Choroid plexus epithelial cell (primary cell): ENCODE results near the gene TFEB.

Experiments used
- DNase-seq: peaks from one replicate; pipeline ENCODE4 v3.0.0-alpha.2; 2010; ENCODE audit warnings: low read depth
- H3K4me3 ChIP-seq: 2 replicates; pipeline ENCODE4 v1.5.1; 2011; ENCODE audit warnings: low read depth, mild to moderate bottlenecking, control low read depth, low read length, moderate library complexity
- TF ChIP-seq, protein P1 (sequence below): conservative IDR thresholded peaks from 2 replicates; pipeline ENCODE4 v1.5.1; 2011; ENCODE audit warnings: low read depth, mild to moderate bottlenecking, control low read depth, inconsistent platforms, low read length, moderate library complexity

The TFEB gene

DNA sequence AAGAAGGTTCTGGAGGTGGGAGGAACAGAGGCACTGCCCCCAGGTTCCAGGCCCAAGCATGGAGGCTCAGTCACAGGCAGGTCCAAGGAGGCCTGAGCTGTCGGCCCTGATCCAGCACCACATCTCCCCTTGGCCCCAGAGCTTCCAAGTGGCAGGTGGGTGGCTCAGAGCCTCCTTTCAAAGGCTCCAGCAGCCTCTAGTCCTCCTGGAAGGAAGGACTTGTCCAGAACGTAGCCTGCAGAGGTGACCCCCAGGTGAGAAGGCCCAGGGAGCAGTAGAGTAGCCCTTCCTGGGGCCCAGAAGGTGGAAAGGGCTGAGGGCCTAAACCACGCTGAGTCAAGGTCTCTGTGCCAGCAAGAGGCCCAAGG lies 7.7 kb downstream of the TFEB start:
- DNase-seq = no peak
- TF ChIP-seq, protein P1, sequence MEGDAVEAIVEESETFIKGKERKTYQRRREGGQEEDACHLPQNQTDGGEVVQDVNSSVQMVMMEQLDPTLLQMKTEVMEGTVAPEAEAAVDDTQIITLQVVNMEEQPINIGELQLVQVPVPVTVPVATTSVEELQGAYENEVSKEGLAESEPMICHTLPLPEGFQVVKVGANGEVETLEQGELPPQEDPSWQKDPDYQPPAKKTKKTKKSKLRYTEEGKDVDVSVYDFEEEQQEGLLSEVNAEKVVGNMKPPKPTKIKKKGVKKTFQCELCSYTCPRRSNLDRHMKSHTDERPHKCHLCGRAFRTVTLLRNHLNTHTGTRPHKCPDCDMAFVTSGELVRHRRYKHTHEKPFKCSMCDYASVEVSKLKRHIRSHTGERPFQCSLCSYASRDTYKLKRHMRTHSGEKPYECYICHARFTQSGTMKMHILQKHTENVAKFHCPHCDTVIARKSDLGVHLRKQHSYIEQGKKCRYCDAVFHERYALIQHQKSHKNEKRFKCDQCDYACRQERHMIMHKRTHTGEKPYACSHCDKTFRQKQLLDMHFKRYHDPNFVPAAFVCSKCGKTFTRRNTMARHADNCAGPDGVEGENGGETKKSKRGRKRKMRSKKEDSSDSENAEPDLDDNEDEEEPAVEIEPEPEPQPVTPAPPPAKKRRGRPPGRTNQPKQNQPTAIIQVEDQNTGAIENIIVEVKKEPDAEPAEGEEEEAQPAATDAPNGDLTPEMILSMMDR = no peak
- no peak overlapping the region for H3K4me3 ChIP-seq

DNA sequence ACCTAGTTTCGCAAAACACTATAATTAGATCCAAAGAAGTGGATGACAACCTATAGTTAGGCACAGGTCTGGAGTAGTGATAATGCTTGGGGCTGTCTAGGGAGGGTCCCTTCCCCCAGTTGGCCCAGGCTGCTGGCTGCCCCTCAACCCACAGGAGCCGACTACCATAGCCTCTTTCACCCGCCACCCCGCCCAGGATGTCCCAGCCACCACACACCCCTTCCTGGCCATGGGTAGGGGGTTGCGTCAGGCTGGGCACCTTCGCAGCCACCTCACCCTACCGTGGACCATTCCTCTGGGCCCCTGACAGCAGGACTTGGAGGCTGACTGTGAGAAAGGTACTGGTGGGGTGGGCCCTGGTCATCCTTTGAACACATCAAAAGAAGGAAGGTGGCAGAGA lies 8.5 kb downstream of the TFEB start:
- no peak for DNase-seq
- no peak overlapping the region for H3K4me3 ChIP-seq
- TF ChIP-seq, protein P1 = no peak

DNA sequence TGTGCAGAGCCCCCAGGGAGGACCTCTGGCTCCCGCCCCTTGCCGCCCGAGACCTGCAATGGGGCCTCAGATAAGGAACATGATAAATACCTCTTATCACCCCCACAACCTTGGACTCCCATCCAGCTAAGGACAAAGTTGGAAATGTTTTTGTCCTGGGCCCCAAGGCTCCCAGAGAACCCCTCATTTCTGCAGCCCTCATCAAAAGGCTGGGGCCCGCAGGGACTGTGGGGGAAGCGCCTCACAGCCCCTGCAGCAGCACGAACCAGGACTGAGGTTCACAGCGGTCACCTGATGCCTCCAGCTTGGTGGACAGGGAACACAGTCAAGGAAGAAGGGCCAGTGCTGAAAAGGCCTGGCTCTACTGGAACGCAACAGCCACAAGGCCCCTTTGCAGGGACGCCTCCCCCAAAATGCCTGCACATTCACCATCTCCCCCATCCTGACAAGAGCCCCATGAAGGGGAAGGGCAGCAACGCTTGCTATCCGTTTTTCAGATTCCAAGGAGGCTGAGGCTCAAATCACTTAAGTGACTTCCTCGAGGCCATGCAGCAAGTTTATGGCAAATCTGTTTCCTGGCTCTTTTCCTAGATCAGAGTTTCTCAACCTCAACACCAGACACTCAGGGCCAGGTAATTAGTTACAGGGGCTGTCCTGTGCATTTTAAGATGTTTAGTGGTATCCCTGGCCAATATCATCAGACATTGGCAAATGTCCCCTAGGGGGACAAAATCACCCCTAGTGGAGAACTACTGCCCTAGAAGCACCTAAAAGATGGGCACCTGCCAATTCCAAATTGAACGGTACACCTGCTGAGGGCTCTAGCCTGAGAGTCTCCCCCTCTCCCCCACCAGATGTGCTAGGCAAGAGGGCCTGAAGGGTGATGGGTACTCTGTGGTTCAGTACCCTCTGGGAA lies 10.6 kb downstream of the TFEB start:
- TF ChIP-seq, protein P1 = no peak
- DNase-seq = no peak
- H3K4me3 ChIP-seq = no peak overlapping the region

DNA sequence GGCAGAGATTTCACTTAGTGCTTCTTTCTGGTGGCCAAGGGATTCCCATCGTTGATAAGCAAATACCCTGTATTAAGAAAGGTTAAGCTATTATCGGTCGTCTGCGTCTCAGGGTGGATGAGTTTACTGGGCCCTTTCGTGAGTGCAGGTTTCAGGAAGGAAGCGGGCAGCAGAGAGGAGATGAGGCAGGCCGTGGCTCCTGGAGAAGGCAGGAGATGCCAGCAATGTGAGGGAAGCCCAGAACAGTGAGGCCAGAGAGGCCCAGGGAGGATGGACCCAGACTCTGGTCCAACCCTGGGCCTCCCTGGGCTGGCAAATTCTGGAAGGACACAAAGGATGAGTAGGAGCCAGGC lies 11.2 kb downstream of the TFEB start:
- no peak overlapping the region for H3K4me3 ChIP-seq
- TF ChIP-seq, protein P1 = no peak
- DNase-seq = no peak

DNA sequence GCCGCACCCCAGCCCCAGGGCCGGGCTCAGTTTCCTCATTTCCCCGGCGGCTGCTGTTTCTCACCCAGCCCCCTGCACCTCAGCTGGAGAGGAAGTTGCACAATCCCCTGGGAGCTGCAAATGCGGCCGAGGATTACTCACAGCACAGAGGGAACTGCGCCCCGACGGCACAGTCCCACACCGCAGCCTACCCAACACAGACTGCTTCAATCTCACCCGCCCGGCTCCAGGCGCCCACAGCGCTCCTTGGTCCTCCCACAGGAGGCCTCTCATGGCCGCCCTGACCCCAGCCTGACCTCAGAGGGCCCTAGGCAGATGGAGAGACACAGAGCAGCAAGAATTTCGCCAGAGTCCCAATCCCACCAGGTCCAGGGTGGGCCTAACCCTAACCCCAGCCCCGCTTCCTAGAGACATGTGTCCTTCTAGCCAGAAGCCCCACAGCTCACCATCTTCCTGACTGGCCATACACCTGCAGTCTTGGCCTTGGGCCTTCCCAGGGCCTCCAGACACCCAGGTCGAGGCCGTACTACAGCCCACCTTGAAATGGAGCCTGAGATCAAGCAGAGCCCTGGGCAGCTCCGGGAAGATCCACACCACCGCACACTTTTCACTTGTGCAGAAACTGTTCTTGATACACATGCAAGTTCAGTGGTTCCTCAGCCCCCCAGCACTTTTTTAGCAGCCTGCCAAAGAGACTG lies 11.7 kb downstream of the TFEB start:
- H3K4me3 ChIP-seq = no peak overlapping the region
- TF ChIP-seq, protein P1 = no peak
- DNase-seq = peak; percentile 95

DNA sequence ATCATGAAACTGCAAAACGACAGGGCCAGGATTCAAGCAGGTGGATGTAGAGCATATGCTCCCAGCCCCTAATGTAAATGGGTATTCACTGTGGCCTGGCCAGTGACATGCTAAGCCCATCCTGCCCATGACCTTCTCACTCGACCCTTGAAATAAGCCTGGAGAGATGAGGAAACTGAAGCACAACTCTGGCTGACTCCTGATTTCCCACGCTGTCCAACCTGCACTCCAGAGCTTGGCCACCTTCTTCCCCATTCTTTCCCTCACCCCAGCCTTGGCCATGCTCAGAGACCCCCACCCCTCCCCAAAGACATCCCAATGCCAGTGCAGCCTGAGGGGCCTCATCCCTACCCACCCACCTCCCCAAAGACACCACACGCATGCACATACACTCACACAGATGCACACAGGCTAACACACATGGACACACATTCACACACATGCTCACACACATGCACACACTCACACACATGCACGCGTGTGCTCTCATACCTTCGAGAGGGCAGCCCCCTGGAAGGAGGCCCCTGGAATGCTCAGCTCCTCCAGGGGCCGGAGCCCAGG lies 12.4 kb downstream of the TFEB start:
- DNase-seq = no peak
- TF ChIP-seq, protein P1 = no peak
- H3K4me3 ChIP-seq = no peak overlapping the region

DNA sequence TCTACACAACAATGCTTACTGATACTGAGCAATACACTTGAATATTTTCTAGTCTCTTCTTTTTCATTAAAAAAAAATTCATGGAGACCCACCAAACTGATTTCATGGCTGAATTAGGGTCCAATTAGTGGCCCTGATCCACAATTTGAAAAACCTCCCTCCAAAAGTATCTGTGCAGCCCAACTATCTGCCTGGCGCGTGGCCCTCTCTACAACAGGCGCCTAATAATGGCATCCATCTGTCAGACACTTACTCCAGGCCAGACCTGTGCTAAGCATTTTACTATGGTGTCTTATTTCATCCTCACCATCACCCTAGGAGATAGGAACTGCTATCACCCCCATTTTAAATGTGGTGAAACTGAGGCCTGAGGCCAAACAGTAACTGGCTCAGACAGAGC lies 14.0 kb downstream of the TFEB start:
- TF ChIP-seq, protein P1 = no peak
- no peak for DNase-seq
- H3K4me3 ChIP-seq = no peak overlapping the region
